Bone marrow (tissue), 2 donors: ENCODE measurements around the gene AGAP3.

Experiments used
- DNase-seq, 2 donors: peaks; one replicate each; lab custom pipeline; 2025; lab: John Stamatoyannopoulos, UW

The AGAP3 gene

DNA sequence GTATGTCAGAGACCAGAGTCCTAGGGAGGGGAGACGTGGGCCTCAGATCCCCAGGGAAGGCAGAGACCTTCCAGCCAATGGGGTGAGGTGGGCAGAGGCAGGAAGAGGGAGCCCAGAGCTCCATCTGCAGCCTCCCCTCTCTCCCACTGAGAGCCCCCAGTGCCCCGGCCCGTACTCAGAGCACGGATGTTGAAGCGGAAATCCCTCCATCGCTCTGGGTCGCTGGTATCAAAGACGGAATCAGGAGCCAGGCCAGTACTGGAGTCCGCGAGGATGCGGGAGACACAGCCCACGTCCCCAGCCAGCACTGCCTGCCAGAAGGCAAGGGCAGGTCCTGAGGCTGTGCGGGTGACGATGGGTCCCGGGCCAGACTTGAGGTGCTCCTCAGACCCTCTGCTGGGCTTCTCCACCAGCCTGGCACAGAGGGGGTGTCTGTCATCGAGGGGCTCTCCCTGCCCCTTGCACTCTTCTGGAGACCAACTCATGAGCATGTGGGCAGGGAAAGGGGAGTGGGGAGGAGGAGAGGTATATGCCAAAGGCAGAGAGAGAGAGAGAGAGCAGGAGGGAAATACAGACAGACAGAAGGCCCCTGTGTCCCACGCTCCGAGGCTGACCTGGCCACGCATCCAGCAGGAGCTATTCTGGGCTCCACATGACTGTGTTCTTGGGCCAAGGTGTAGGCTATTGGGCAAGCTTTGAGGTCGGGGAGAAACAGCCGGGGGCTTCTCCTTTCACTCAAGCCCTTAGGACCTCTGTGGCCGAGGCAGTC lies 100.5 kb downstream of the AGAP3 start, which contains the start of gene ASB10:
Gene ASB10, minus strand, starts transcription at position 611 of the 769 bp plus-strand sequence. Its CDS starts 120 bp downstream, at position 491.
- DNase-seq, result no peak

- DNase-seq, result no peak
Observed at GRCh38 chr7:151187409-151188251, 101.4 kb downstream of the AGAP3 start.

DNA sequence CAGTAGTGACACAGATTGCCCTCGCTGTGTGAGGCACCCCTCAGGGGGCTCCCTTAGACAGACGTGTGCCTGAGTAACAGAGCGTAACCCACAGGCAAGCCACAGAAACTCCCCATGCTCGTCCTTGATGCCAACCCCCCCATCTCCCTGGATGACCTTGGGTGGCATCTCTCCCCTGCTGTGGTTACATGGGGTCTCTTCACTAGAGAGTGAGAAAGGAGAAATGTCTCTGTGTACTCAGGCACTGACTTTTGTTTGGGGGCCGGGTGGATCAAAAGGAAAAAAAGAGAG lies 101.9 kb downstream of the AGAP3 start:
- no peak for DNase-seq

DNA sequence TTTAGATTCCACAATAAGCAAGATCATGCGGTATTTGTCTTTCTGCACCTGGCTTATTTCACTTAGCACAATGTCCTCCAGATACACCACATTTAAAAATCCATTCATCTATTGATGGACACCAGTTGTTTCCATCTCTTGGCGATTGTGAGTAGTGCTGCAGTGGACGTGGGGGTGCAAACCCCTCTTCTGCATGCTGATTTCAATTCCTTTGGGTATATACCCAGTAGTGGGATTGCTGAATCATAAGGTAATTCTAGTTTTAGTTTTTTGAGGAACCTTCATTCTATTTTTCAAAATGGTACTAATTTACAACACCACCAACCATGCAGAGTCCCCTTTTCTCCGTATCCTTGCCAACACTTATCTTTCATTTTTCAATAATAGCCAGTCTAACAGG lies 102.8 kb downstream of the AGAP3 start:
- DNase-seq, result no peak

DNA sequence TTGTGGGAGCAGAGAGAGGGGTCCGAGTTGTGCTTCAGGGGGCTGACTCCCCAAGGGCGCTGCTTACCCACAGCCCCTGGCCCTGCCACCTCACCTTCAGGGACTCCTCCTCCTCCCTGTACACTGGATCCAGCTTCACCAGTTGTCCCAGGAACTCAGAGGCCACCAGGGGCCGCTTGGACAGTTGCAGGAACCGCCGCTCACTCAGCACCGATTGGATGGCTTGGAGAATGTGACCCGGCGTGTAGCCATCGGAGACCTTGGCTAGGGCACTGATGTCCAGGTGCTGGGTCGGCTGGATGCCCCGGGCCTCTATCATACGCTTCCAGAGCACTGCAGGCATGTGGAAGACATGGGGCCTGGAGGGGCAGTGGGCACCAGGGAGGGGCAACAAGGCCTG lies 105.3 kb downstream of the AGAP3 start:
- DNase-seq, result no peak

DNA sequence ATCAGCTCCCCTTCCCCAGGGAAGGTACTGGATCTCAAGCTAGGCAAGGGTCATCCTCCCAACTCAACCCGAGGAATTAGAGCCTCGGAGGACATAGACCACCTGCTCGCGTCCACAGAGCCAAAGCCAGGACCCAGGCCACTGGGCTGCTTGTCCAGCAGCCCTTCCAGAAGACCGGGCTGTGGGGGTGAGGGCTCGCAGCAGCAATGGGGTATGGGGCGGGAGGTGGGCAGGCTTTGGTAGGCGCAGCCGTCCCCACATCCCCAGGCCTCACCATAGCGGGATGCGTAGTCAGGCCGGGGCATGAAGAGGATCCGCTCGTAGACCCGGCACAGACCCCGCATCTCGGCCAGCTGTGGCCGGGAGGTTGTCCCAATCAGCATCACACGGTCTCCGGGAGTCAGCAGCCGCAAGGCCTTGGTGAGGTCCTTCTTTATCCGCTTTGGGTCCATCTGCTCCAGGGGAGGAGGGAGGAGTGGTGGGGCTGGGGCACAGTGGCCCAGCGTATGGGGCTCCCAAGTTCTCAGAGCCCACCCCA lies 105.8 kb downstream of the AGAP3 start:
- DNase-seq, result no peak

GRCh38 chr7:151193203-151193978 lies 107.1 kb downstream of the AGAP3 start:
- no peak for DNase-seq
